HepG2 (cell line): ENCODE measurements around the gene C14orf93. TPM values are rescaled to one million over a fixed set of nuclear protein-coding genes. Genes with fewer than 3 reads are reported as not detected.

Experiments
- ARHGAP35 ChIP-seq: sonication (generic); formaldehyde crosslinking; IDR thresholded peaks from 2 replicates; pipeline ENCODE4 v1.9.0; 2022; ENCODE audit warnings: mild to moderate bottlenecking, inconsistent platforms, moderate library complexity, missing genetic modification reagents, borderline replicate concordance
- DMAP1 ChIP-seq: IDR thresholded peaks from 2 replicates; pipeline ENCODE4 v1.6.1; 2016
- ELK4 ChIP-seq: sonication (generic); formaldehyde crosslinking; IDR thresholded peaks from 2 replicates; pipeline ENCODE4 v1.9.0; 2021; ENCODE audit warnings: missing genetic modification reagents, borderline replicate concordance
- GMEB1 ChIP-seq: sonication (generic); formaldehyde crosslinking; IDR thresholded peaks from 2 replicates; pipeline ENCODE4 v1.5.1; 2020; ENCODE audit warnings: missing genetic modification reagents, mild to moderate bottlenecking, borderline replicate concordance
- HOXD1 ChIP-seq: sonication (generic); formaldehyde crosslinking; IDR thresholded peaks from 2 replicates; pipeline ENCODE4 v1.5.0; 2020; ENCODE audit warnings: missing genetic modification reagents
- IRX3 ChIP-seq: sonication (generic); formaldehyde crosslinking; IDR thresholded peaks from 2 replicates; pipeline ENCODE4 v1.8.1; 2023; ENCODE audit warnings: mild to moderate bottlenecking, low read depth, missing genetic modification reagents, borderline replicate concordance
- MNT ChIP-seq: fragments of 450-650 bp; IDR thresholded peaks from 2 replicates; pipeline ENCODE4 v1.6.1; 2016
- NRL ChIP-seq: sonication (generic); formaldehyde crosslinking; IDR thresholded peaks from 2 replicates; pipeline ENCODE4 v1.5.0; 2020; ENCODE audit warnings: missing genetic modification reagents, mild to moderate bottlenecking, moderate library complexity, borderline replicate concordance
- POLR2A ChIP-seq, 2 experiments: IDR thresholded peaks; 2 replicates each; pipeline ENCODE4 v1.6.1; 2011; ENCODE audit warnings: low read depth in 2 of 2, low read length in 2 of 2, mild to moderate bottlenecking in 1 of 2, moderate library complexity in 1 of 2; ENCODE audit not compliant: insufficient read depth in 1 of 2
- POLR2G ChIP-seq: fragments of 200-400 bp; formaldehyde crosslinking; IDR thresholded peaks from 2 replicates; pipeline ENCODE4 v1.6.1; 2018; ENCODE audit warnings: mild to moderate bottlenecking, low read depth, low read length, moderate library complexity
- PRDM10 ChIP-seq: sonication (generic); formaldehyde crosslinking; IDR thresholded peaks from 2 replicates; pipeline ENCODE4 v1.4.0; 2020; ENCODE audit warnings: low read depth, missing genetic modification reagents
- PRPF4 ChIP-seq: fragments of 200-400 bp; formaldehyde crosslinking; IDR thresholded peaks from 2 replicates; pipeline ENCODE4 v1.6.1; 2016; ENCODE audit warnings: low read length, low read depth; ENCODE audit not compliant: poor library complexity, severe bottlenecking
- RBM22 ChIP-seq: fragments of 200-400 bp; formaldehyde crosslinking; optimal IDR thresholded peaks from 2 replicates; pipeline ENCODE3; 2017; ENCODE audit warnings: mild to moderate bottlenecking, low read length, moderate library complexity
- ZBTB3 ChIP-seq: sonication (generic); formaldehyde crosslinking; IDR thresholded peaks from 2 replicates; pipeline ENCODE4 v1.4.0; 2020; ENCODE audit warnings: low read depth, mild to moderate bottlenecking, moderate library complexity, missing genetic modification reagents, borderline replicate concordance
- ZBTB38 ChIP-seq: sonication (generic); formaldehyde crosslinking; IDR thresholded peaks from 2 replicates; pipeline ENCODE4 v1.5.1; 2020; ENCODE audit warnings: mild to moderate bottlenecking, missing genetic modification reagents
- ZFP91 ChIP-seq: sonication (generic); formaldehyde crosslinking; IDR thresholded peaks from 2 replicates; pipeline ENCODE4 v1.9.0; 2022; ENCODE audit warnings: missing genetic modification reagents, mild to moderate bottlenecking, borderline replicate concordance
- ZNF292 ChIP-seq: sonication (generic); formaldehyde crosslinking; IDR thresholded peaks from 2 replicates; pipeline ENCODE4 v1.8.1; 2022; ENCODE audit warnings: mild to moderate bottlenecking, low read depth, missing genetic modification reagents, borderline replicate concordance
- ZSCAN9 ChIP-seq: IDR thresholded peaks from 2 replicates; pipeline ENCODE4 v1.6.1; 2016; ENCODE audit warnings: borderline replicate concordance
- polyA plus RNA-seq, 8 experiments: library from polyadenylated mRNA; depleted of rRNA in 3 of 8; stranded (reverse) in 7 of 8; unstranded in 1 of 8; fragments of >200 nt; fragmentation: Illumina TruSeq in 4 of 8; extraction: Trizol in 4 of 8; gene quantifications; 2 replicates each; pipeline versions ENCODE4 v1.2.1 to v1.2.3, GENCODE V29; 2011 to 2016; ENCODE audit warnings: low read depth in 4 of 8, missing spikeins in 1 of 8, mixed read lengths in 1 of 8; ENCODE audit not compliant: insufficient read depth in 1 of 8
- total RNA-seq, 5 experiments: library from RNA; depleted of rRNA; stranded (reverse); fragments of >200 nt; fragmentation: Illumina TruSeq; extraction: Trizol; gene quantifications; 2 replicates each; pipeline ENCODE4 v1.2.3, GENCODE V29; 2016; ENCODE audit warnings: low read depth in 1 of 5

C14orf93 gene
- total and polyA plus RNA-seq, 2 of the 13 experiments (the other 11 are each of a cell fraction or from before 2014, with no cell fraction given): 11.4 to 22.5 TPM

GRCh38 chr14:23058654-23059504 is 48.9 kb upstream of the C14orf93 start (continued):
- TF ChIP-seq GMEB1 (CRISPR knock-in tag) (no peak), ZSCAN9 (CRISPR knock-in tag) (no peak), ZNF292 (CRISPR knock-in tag) (no peak), NRL (CRISPR knock-in tag) (0 out of 2 replicates have a peak, but pooled peaks have one; percentile 21), ZFP91 (CRISPR knock-in tag) (no peak), HOXD1 (CRISPR knock-in tag) (0 out of 2 replicates have a peak, but pooled peaks have one; percentile 11), PRPF4 (peak; percentile 87), MNT (no peak), ZBTB3 (CRISPR knock-in tag) (no peak), DMAP1 (no peak), IRX3 (CRISPR knock-in tag) (no peak), PRDM10 (CRISPR knock-in tag) (no peak), RBM22 (no peak), POLR2G (0 out of 2 replicates have a peak, but pooled peaks have one; percentile 18), ELK4 (CRISPR knock-in tag) (no peak), ZBTB38 (CRISPR knock-in tag) (peak; percentile 84), ARHGAP35 (CRISPR knock-in tag) (no peak), POLR2A (IDR thresholded peaks at IDR 0.05; ENCODE audit: insufficient read depth in 1 of 2, low read depth in 2 of 2, low read length in 2 of 2) (0 out of 4 replicates have a peak, but pooled peaks of 1 of the 2 experiments have one; percentile 34)
